ENCODE data around the gene ICE2. TPM values are rescaled to one million over a fixed set of nuclear protein-coding genes. Genes with fewer than 3 reads are reported as not detected.

The ICE2 gene
- total and polyA plus RNA-seq, 2 of the 8 experiments (the other 6 are each of a cell fraction or from before 2014, with no cell fraction given) = 40.0 to 87.3 TPM

DNA sequence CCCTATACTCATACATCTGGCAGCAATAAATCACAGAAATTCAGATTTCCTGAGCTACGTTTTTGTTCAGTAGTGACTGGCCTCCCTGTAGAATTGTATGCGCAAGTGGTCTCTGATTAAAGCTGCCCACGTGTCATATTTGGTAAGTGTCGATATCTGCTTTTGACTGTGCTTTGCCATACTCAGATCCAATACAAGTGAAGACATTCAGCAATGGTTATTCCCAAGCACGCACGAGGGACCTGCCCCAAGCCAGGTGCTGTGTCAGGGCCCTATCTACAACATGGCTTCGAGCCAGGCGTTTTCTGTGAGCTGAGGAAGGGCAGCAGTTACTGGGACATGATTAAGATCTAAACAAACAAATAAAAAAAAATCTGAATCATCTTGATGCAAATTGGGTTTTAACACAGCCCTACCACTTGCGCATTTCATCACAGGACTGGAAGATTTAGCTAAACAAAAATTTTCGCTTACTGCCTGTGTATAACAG, 47.2 kb upstream of the ICE2 start (continued):
- no peak for TF ChIP-seq ATF3 (IDR thresholded peaks at IDR 0.05; ENCODE audit: insufficient read depth, low read depth, low read length)
- no peak for TF ChIP-seq CREB1 (IDR thresholded peaks at IDR 0.05)
- TF ChIP-seq RFX5 (IDR thresholded peaks at IDR 0.05; ENCODE audit: borderline replicate concordance, low read depth, low read length) = no peak
- TF ChIP-seq EP300 (IDR thresholded peaks at IDR 0.05; ENCODE audit: borderline replicate concordance in 1 of 2, low read depth in 2 of 2, low read length in 2 of 2) = no peak

Measured in H1 (cell line).